ENCODE measurements around the gene MARCHF3.

MARCHF3 gene

DNA sequence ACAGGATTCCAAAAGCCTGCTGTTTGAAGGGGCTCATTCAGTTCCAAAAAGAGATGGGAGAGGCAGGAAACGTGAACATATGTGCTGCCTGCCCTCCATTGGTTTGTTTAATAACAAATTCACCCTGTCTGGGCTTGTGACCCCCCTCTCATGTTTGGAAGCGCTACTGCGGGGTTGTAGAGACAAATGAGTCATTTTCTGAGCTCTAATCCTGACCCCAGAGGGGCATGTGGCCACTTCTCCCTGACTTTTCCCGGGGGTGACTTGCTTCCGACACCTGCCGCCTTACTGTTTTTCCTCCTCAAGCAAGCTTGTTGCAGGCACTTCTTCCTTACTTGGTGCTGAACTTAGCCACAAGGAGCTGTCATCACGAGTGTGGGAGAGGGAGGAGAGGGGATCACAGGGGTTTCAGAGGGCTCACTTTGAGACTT is 177.5 kb downstream of the MARCHF3 start:
- TF ChIP-seq ZFX (IDR thresholded peaks at IDR 0.05): no peak
- TF ChIP-seq, protein P1, sequence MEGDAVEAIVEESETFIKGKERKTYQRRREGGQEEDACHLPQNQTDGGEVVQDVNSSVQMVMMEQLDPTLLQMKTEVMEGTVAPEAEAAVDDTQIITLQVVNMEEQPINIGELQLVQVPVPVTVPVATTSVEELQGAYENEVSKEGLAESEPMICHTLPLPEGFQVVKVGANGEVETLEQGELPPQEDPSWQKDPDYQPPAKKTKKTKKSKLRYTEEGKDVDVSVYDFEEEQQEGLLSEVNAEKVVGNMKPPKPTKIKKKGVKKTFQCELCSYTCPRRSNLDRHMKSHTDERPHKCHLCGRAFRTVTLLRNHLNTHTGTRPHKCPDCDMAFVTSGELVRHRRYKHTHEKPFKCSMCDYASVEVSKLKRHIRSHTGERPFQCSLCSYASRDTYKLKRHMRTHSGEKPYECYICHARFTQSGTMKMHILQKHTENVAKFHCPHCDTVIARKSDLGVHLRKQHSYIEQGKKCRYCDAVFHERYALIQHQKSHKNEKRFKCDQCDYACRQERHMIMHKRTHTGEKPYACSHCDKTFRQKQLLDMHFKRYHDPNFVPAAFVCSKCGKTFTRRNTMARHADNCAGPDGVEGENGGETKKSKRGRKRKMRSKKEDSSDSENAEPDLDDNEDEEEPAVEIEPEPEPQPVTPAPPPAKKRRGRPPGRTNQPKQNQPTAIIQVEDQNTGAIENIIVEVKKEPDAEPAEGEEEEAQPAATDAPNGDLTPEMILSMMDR (conservative IDR thresholded peaks at IDR 0.05): no peak
- no peak overlapping the region for H3K27ac ChIP-seq

DNA sequence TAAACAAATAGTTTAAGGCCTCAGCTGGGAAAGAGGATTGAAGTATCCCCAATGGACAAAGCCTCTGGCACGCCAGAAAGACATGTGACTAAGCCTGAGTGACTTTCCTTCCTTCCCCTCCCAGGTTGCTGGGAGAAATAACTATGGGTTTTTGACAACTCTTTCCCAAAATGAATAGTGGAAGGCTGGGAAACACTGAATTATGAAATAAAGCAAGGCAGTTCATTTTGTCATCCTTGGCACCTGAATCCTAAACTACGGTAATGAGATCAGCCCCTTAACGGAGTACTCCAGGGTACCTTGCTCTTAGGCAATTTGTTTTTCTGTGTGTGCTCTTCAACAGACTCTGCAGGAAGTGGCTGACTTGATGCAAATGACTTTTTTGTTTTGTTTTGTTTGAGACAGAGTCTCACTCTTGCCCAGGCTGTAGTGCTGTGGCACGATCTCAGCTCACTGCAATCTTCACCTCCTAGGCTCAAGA is 178.2 kb downstream of the MARCHF3 start:
- no peak overlapping the region for H3K27ac ChIP-seq
- TF ChIP-seq ZFX (IDR thresholded peaks at IDR 0.05): no peak
- TF ChIP-seq, protein P1 (conservative IDR thresholded peaks at IDR 0.05): no peak

DNA sequence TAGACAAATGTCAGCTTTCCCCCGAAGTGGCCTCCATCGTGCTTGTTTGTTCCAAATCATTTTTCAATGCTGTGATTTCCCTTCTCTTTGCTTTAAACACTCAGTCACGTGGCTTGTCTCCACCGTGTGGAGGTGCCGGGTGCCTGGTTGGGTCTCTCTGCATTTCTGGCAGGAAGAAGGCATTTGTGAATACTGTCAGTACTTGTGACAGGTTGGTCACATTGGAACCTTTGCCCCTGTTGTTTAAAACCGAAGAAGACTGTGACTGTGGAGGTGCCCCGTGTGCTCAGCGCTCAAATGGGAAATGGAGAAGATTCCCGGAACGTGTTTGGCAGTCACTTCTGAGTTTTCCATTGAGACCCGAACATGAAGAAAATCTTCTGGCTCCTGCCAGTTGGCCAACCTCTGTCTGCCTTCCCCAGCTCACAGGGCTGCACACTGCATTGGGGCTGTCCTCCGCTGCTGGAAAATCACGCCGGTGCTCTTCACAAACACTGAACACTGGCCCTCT is 178.8 kb downstream of the MARCHF3 start:
- no peak overlapping the region for H3K27ac ChIP-seq
- TF ChIP-seq, protein P1 (conservative IDR thresholded peaks at IDR 0.05): no peak
- no peak for TF ChIP-seq ZFX (IDR thresholded peaks at IDR 0.05)

DNA sequence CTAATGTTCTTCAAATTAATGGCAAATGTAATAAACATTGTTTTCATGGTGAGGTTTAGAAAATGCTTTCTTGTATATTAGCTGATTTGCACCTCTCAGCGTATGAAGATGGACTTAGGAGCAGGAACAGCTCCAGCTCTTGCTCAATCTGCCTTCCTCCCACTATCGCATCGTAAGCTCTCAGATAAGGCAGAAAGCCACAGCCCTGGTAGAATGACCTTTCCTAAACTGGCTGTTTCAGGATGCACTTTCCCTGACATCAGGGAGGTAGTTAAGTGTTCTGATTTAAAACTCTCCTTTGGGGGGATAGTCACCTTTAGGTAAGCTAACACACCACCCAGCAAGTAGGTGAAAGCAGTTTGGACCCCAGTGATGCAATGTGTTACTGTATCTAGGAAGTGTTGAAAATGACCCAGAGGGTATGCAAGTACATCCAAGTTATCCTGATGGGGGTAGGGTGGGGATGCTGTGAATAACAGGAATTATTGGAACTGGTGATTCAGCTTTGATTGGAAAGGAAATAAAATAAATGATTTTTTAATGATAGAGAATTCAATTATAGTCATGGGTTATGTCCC is 181.2 kb downstream of the MARCHF3 start:
- no peak overlapping the region for H3K27ac ChIP-seq
- TF ChIP-seq ZFX (IDR thresholded peaks at IDR 0.05): no peak
- TF ChIP-seq, protein P1 (conservative IDR thresholded peaks at IDR 0.05): no peak

DNA sequence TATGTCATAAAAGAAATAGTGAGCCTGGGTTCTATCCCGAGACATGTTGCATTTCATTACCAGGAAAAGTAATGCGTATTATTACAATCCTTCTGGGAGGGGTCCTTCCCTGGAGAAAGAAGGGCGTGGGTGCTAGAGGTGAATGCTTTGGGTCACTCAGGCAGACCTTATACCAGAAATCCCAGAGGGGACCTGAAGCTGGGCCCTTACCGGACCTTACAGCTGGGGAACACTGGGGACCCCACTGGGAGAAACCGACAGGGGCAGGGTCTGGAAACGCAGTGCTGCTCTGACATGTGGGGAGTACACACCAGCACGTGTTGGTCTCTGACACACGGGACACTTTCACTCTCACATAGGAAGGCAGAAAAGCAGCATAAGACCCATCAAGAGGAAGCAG is 182.1 kb downstream of the MARCHF3 start:
- no peak for TF ChIP-seq ZFX (IDR thresholded peaks at IDR 0.05)
- no peak overlapping the region for H3K27ac ChIP-seq

DNA sequence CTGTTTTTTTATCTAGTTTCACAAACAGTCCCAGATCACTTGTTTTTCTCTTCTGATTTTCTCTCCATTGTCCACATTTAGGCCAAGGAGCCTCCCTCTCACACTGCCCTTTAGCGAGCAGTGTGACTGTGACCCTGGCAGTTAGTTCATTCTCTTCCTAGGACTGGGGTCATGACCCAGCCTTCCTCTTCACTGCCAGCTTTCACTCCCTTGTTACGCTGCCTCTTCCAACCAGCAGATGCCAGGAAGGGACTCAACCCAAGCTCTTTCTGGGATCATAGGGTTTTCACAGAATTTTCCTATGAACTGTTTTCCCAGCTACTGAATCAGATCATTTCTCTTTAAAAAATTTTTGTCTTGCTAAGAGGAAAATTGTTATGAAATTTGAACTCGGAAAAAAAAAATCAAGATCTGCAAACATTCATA is 182.5 kb downstream of the MARCHF3 start:
- no peak overlapping the region for H3K27ac ChIP-seq
- no peak for TF ChIP-seq ZFX (IDR thresholded peaks at IDR 0.05)
- TF ChIP-seq, protein P1 (conservative IDR thresholded peaks at IDR 0.05): no peak

DNA sequence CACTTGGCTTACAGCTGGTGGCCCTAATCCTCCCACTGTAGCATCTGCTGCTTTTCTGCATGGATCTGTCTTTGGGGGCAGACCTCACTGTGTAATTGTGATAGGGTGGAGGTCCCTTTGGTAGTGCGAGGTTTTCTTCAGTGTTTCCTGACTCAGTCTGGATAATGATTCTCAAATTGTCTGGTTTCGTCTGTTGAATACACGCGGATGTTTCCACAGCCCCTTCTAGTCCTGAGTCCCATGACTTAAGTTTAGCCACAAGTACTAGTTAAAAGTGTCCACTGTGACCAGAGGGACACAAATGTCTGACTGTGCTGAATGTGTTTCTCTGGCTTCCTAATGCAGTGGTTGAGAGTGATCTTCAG is 182.9 kb downstream of the MARCHF3 start:
- H3K27ac ChIP-seq: no peak overlapping the region
- TF ChIP-seq ZFX (IDR thresholded peaks at IDR 0.05): no peak
- TF ChIP-seq, protein P1 (conservative IDR thresholded peaks at IDR 0.05): no peak

Data from C4-2B (cell line).